A673 (cell line): ENCODE data around the gene MPRIP. TPM values are rescaled to one million over a fixed set of nuclear protein-coding genes. Genes with fewer than 3 reads are reported as not detected.
A peak's percentile ranks its signal among the peaks of the same experiment; 100 is the strongest.

Experiments
- BruUV-seq: library from RNA; stranded (reverse); fragments of 400-500 nt; replicated peaks from 2 replicates; lab custom pipeline; 2021; lab: Mats Ljungman, UMichigan
- CTCF ChIA-PET: fragments of 300-600 bp; sonication (Branson Sonifier 250); formaldehyde crosslinking; loops from one replicate; lab custom pipeline; 2022; ENCODE audit warnings: antibody characterized with exemption; lab: Charles Lee
- POLR2A ChIA-PET: fragments of 300-600 bp; sonication (Branson Sonifier 250); formaldehyde crosslinking; loops from one replicate; lab custom pipeline; 2022; ENCODE audit warnings: antibody characterized with exemption; ENCODE audit not compliant: low non-redundant PET; lab: Charles Lee
- DNase-seq: peaks from one replicate; pipeline ENCODE4 v3.0.0-alpha.2; 2015; ENCODE audit warnings: low spot score
- H3K27ac ChIP-seq: fragments of 200-600 bp; sonication (generic); 2 replicates; pipeline ENCODE4 v1.5.1; 2016; ENCODE audit warnings: mixed run types, low read depth, mild to moderate bottlenecking, mixed read lengths, antibody characterized with exemption, low read length; ENCODE audit not compliant: poor library complexity, severe bottlenecking
- H3K27me3 ChIP-seq: fragments of 200-600 bp; sonication (generic); replicated peaks from 2 replicates; pipeline ENCODE4 v1.6.1; 2017; ENCODE audit warnings: mixed run types, low read depth, mild to moderate bottlenecking, mixed read lengths, antibody characterized with exemption, low read length; ENCODE audit not compliant: insufficient read depth, poor library complexity
- H3K36me3 ChIP-seq: fragments of 200-600 bp; sonication (generic); 2 replicates; pipeline ENCODE4 v1.6.1; 2016; ENCODE audit warnings: mixed run types, mild to moderate bottlenecking, mixed read lengths, antibody characterized with exemption, low read length; ENCODE audit not compliant: insufficient read depth, poor library complexity, severe bottlenecking
- H3K4me1 ChIP-seq: fragments of 200-600 bp; sonication (generic); 2 replicates; pipeline ENCODE4 v1.6.1; 2017; ENCODE audit warnings: mixed run types, mild to moderate bottlenecking, mixed read lengths, antibody characterized with exemption, low read length; ENCODE audit not compliant: insufficient read depth, poor library complexity, severe bottlenecking
- H3K4me3 ChIP-seq: fragments of 200-600 bp; sonication (generic); 2 replicates; pipeline ENCODE4 v1.5.1; 2016; ENCODE audit warnings: low read depth, mixed run types, mild to moderate bottlenecking, mixed read lengths, low read length; ENCODE audit not compliant: poor library complexity, severe bottlenecking
- H3K9me3 ChIP-seq: fragments of 200-600 bp; sonication (generic); 2 replicates; pipeline ENCODE4 v1.6.1; 2016; ENCODE audit warnings: mixed run types, low read depth, mild to moderate bottlenecking, mixed read lengths, antibody characterized with exemption, low read length; ENCODE audit not compliant: poor library complexity, severe bottlenecking
- EZH2 ChIP-seq: fragments of 200-600 bp; sonication (generic); IDR thresholded peaks from 2 replicates; pipeline ENCODE4 v1.6.1; 2017; ENCODE audit warnings: borderline replicate concordance, low read depth, mild to moderate bottlenecking, mixed read lengths, antibody characterized with exemption, low read length; ENCODE audit not compliant: poor library complexity, severe bottlenecking
- intact Hi-C: fragments of 100-400 bp; cut with micrococcal nuclease; formaldehyde crosslinking; loops from one replicate; pipeline ENCODE4 v1.10.0; 2022; ENCODE audit not compliant: unreplicated experiment
- total RNA-seq: library from RNA; stranded (reverse); gene quantifications from 2 replicates; pipeline ENCODE4 v1.2.3, GENCODE V29; 2021
- TF ChIP-seq, protein P1 (sequence below): fragments of 300-800, 200-600 bp; sonication (generic); conservative IDR thresholded peaks from 2 replicates; pipeline ENCODE4 v1.5.1; 2017; ENCODE audit warnings: low read depth, mild to moderate bottlenecking, antibody characterized with exemption, low read length, moderate library complexity, mixed read lengths

Gene MPRIP
- total RNA-seq, 1 experiment from 2014 or later, result 290 TPM

DNA sequence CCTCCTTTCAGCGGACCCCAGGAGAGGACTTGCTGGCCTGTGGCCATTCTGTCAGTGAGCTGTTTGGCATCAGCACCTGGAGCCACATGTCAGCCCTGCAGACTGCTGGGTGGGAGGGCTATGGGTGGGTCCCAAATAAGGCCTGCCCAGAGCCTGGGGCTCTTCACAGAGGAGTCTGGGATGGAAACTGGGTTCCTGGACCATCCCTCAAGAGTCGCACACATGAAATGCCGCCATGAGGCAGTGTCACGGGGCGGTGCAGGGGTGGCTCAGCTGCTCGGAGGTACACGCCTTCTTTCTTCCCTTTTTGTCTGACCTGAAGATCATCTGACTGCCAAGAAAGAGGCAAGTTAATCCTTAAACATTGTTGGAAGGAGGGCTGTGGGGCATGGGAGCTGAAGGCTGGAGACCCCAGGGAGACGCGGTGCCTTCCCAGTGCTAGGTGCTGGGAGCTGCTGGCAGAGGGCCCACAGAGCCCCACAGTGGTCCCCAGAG, 14.8 kb downstream of the MPRIP start:
- no TSS peak for BruUV-seq
- Histone ChIP-seq H3K27me3 (no peaks in the 10 kb centered on the region), H3K4me3 (no peak overlapping the region), H3K36me3 (peaks cover 4% of the 10 kb centered on the region), H3K9me3 (no peaks in the 10 kb centered on the region), H3K4me1 (peaks cover 28% of the 10 kb centered on the region), H3K27ac (no peak overlapping the region)
- ChIA-PET CTCF (no interaction called here), POLR2A (no interaction called here)
- TF ChIP-seq, protein P1, sequence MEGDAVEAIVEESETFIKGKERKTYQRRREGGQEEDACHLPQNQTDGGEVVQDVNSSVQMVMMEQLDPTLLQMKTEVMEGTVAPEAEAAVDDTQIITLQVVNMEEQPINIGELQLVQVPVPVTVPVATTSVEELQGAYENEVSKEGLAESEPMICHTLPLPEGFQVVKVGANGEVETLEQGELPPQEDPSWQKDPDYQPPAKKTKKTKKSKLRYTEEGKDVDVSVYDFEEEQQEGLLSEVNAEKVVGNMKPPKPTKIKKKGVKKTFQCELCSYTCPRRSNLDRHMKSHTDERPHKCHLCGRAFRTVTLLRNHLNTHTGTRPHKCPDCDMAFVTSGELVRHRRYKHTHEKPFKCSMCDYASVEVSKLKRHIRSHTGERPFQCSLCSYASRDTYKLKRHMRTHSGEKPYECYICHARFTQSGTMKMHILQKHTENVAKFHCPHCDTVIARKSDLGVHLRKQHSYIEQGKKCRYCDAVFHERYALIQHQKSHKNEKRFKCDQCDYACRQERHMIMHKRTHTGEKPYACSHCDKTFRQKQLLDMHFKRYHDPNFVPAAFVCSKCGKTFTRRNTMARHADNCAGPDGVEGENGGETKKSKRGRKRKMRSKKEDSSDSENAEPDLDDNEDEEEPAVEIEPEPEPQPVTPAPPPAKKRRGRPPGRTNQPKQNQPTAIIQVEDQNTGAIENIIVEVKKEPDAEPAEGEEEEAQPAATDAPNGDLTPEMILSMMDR, result no peak
- TF ChIP-seq EZH2, result no peak
- intact Hi-C loops, result no loop called here
- no peak for DNase-seq

DNA sequence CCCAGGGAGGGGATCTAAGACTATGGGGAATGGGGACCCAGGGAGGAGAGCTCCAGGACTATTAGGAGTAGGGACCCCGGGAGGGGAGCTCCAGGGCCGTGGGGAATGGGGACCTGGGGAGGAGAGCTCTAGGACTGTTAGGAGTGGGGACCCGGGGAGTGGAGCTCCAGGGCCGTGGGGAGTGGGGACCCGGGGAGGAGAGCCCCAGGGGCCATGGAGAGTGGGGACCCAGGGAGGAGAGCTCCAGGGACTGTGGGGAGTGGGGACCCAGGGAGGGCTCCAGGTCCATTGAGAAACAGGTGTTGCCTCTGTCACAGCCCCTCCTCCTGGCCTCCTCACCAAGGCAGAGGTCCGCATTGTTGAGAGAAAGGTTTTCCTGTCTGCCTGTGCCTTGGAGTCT, 16.0 kb downstream of the MPRIP start:
- no peaks in the 10 kb centered on the region for H3K9me3 ChIP-seq
- ChIA-PET POLR2A (no interaction called here), CTCF (no interaction called here)
- intact Hi-C loops, result no loop called here
- peaks cover 4% of the 10 kb centered on the region for H3K36me3 ChIP-seq
- H3K27me3 ChIP-seq, result no peaks in the 10 kb centered on the region
- BruUV-seq, result no TSS peak
- TF ChIP-seq EZH2, result no peak
- TF ChIP-seq, protein P1, result no peak
- H3K27ac ChIP-seq, result peak overlapping the region; percentile 47
- no peak overlapping the region for H3K4me3 ChIP-seq
- H3K4me1 ChIP-seq, result peaks cover 16% of the 10 kb centered on the region
- DNase-seq, result no peak

DNA sequence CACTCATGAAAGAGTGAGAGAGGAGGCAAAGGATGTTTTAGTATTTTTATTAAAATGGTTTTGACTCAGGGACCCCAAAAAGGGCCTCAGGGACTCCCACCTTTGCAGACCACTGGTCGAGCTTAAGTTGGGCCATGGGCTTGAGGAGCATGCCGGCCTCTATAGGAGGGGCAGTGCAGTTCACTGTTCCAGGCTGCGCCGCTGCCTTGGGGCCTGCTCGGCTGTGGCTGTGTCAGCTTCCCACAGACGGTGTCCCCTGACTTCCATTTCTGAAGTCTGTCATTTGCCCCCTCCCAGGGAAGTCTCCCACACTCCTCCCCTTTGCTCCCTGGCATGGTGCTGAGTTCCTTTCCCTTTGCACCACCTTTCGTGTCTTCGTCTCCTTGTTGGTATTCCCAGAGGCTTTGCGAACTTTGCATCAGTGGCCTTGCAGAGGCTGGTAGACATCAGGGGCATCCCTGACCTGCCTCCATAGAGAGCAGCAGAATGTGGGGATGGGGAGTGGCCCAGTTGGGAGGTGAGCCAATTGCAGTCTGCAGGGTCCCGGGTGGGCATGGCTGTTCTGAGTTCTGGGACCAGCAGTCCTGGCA, 17.1 kb downstream of the MPRIP start:
- POLR2A ChIA-PET, result no interaction called here
- no TSS peak for BruUV-seq

More for the DNA sequence above, 17.1 kb downstream of the MPRIP start:
- intact Hi-C loops, result no loop called here
- H3K36me3 ChIP-seq, result peaks cover 4% of the 10 kb centered on the region
- CTCF ChIA-PET, result no interaction called here
- no peak overlapping the region for H3K4me3 ChIP-seq
- H3K4me1 ChIP-seq, result peaks cover 16% of the 10 kb centered on the region
- H3K27me3 ChIP-seq, result no peaks in the 10 kb centered on the region
- H3K27ac ChIP-seq, result no peak overlapping the region
- DNase-seq, result no peak
- TF ChIP-seq EZH2, result no peak
- TF ChIP-seq, protein P1, result no peak
- no peaks in the 10 kb centered on the region for H3K9me3 ChIP-seq
